ENCODE data around the gene SPATA1. TPM values are rescaled to one million over a fixed set of nuclear protein-coding genes. Genes with fewer than 3 reads are reported as not detected.

Gene SPATA1
- total RNA-seq, 1 experiment from 2014 or later = 0.85 TPM

DNA sequence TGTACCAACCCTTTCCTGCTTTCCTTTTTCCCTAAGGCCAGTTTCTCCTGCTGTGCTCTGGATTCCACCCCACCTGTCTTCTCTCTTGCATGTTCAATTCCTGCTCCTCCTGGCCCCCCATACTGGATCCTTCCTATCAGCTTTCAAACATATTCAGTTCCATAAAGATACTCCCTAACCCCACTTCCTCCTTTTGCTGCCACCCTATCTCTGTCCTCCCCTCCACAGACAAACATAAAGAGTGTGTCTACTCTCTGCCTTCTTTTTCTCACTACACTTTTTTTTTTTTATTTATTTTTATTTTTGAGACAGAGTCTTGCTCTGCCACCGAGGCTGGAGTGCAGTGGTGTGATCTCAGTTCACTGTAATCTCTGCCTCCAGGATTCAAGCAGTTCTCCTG is 44.1 kb upstream of the SPATA1 start:
- no peak overlapping the region for H3K4me3 Mint-ChIP-seq
- H3K4me1 Mint-ChIP-seq = no peaks in the 10 kb centered on the region
- no peaks in the 10 kb centered on the region for H3K36me3 Mint-ChIP-seq
- ChIA-PET POLR2A (no interaction called here), CTCF (interaction anchor here (1.3 kb wide), 1 partner anchor 98 kb away, joined by 3 read pairs; no protein-coding TSS in a partner anchor)
- peaks cover 54% of the 10 kb centered on the region for H3K27me3 Mint-ChIP-seq (ENCODE audit: low read depth)
- no peak overlapping the region for H3K27ac Mint-ChIP-seq
- ATAC-seq (no peak), DNase-seq (ENCODE audit: low spot score) (no peak)
- TF ChIP-seq ELF4 (CRISPR knock-in tag; IDR thresholded peaks at IDR 0.05; ENCODE audit: low read depth) (no peak), ZNF138 (CRISPR knock-in tag; conservative IDR thresholded peaks at IDR 0.05) (no peak), ZNF121 (CRISPR knock-in tag; IDR thresholded peaks at IDR 0.05) (no peak), ZNF317 (CRISPR knock-in tag; IDR thresholded peaks at IDR 0.05; ENCODE audit: borderline replicate concordance, low read depth) (no peak), RELA (CRISPR knock-in tag; IDR thresholded peaks at IDR 0.05; ENCODE audit: borderline replicate concordance) (no peak), NR2C2 (CRISPR knock-in tag; IDR thresholded peaks at IDR 0.05) (no peak), SOX15 (CRISPR knock-in tag; IDR thresholded peaks at IDR 0.05) (no peak), ZNF396 (CRISPR knock-in tag; IDR thresholded peaks at IDR 0.05; ENCODE audit: borderline replicate concordance) (no peak)
- TF ChIP-seq, protein P1, sequence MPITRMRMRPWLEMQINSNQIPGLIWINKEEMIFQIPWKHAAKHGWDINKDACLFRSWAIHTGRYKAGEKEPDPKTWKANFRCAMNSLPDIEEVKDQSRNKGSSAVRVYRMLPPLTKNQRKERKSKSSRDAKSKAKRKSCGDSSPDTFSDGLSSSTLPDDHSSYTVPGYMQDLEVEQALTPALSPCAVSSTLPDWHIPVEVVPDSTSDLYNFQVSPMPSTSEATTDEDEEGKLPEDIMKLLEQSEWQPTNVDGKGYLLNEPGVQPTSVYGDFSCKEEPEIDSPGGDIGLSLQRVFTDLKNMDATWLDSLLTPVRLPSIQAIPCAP (CRISPR knock-in tag; IDR thresholded peaks at IDR 0.05) = no peak
- TF ChIP-seq, protein P2, sequence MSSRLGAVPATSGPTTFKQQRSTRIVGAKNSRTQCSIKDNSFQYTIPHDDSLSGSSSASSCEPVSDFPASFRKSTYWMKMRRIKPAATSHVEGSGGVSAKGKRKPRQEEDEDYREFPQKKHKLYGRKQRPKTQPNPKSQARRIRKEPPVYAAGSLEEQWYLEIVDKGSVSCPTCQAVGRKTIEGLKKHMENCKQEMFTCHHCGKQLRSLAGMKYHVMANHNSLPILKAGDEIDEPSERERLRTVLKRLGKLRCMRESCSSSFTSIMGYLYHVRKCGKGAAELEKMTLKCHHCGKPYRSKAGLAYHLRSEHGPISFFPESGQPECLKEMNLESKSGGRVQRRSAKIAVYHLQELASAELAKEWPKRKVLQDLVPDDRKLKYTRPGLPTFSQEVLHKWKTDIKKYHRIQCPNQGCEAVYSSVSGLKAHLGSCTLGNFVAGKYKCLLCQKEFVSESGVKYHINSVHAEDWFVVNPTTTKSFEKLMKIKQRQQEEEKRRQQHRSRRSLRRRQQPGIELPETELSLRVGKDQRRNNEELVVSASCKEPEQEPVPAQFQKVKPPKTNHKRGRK (CRISPR knock-in tag; IDR thresholded peaks at IDR 0.05; ENCODE audit: borderline replicate concordance) = no peak
- TF ChIP-seq, protein P3, sequence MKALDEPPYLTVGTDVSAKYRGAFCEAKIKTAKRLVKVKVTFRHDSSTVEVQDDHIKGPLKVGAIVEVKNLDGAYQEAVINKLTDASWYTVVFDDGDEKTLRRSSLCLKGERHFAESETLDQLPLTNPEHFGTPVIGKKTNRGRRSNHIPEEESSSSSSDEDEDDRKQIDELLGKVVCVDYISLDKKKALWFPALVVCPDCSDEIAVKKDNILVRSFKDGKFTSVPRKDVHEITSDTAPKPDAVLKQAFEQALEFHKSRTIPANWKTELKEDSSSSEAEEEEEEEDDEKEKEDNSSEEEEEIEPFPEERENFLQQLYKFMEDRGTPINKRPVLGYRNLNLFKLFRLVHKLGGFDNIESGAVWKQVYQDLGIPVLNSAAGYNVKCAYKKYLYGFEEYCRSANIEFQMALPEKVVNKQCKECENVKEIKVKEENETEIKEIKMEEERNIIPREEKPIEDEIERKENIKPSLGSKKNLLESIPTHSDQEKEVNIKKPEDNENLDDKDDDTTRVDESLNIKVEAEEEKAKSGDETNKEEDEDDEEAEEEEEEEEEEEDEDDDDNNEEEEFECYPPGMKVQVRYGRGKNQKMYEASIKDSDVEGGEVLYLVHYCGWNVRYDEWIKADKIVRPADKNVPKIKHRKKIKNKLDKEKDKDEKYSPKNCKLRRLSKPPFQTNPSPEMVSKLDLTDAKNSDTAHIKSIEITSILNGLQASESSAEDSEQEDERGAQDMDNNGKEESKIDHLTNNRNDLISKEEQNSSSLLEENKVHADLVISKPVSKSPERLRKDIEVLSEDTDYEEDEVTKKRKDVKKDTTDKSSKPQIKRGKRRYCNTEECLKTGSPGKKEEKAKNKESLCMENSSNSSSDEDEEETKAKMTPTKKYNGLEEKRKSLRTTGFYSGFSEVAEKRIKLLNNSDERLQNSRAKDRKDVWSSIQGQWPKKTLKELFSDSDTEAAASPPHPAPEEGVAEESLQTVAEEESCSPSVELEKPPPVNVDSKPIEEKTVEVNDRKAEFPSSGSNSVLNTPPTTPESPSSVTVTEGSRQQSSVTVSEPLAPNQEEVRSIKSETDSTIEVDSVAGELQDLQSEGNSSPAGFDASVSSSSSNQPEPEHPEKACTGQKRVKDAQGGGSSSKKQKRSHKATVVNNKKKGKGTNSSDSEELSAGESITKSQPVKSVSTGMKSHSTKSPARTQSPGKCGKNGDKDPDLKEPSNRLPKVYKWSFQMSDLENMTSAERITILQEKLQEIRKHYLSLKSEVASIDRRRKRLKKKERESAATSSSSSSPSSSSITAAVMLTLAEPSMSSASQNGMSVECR (CRISPR knock-in tag; IDR thresholded peaks at IDR 0.05; ENCODE audit: borderline replicate concordance) = no peak
- TF ChIP-seq, protein P4, sequence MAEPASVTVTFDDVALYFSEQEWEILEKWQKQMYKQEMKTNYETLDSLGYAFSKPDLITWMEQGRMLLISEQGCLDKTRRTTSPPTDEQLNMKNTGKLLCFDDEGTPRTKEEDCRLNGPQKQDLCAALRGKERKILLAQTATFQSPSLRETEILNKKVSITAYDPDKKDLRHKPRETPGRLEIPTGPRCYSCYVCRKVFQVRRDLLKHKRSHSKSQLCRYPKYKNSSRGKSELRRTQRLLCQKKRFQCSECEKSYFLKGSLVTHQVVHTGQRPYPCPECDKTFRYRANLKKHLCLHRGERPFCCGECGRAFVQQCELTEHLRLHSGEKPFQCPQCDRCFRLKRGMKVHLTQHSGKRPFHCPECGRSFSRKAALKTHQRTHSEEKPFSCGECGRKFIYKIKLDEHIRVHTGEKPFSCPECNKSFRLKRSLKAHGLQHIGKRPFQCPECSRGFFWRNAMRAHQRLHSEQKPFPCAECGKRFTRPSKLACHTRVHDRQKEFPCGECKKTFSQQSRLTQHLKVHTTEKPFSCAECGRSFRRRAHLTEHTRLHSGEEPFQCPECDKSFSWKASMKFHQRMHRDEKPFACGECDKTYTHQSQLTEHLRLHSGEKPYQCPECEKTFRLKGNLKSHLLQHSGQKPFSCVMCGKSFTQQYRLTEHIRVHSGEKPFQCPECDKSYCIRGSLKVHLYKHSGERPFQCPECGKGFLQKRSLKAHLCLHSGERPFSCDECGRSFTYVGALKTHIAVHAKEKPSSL (CRISPR knock-in tag; conservative IDR thresholded peaks at IDR 0.05) = no peak
- no peaks in the 10 kb centered on the region for H3K9me3 Mint-ChIP-seq

DNA sequence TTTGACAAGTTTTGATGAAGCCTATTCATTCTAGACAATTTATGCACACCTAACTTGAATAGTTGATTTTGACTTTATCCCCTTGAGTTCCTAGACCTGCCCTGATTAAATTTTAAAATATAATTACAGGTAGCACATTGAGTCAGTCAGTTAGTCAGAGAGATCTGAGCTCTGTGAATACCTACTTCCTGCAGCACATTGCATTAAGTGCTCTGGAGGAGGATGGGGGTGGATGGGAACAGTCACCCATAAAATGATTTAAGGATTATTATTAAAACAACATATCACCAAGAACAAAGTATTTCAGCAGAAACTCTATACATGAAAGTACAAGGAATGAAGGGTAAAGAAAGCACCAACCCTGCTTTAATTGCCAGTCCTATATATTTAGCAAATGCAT is 38.9 kb upstream of the SPATA1 start:
- Mint-ChIP-seq H3K4me3 (no peak overlapping the region), H3K4me1 (no peaks in the 10 kb centered on the region), H3K9me3 (no peaks in the 10 kb centered on the region), H3K27ac (no peak overlapping the region), H3K36me3 (no peaks in the 10 kb centered on the region), H3K27me3 (ENCODE audit: low read depth) (peaks cover 74% of the 10 kb centered on the region)
- TF ChIP-seq FOXP1 (CRISPR knock-in tag; IDR thresholded peaks at IDR 0.05; ENCODE audit: borderline replicate concordance) (no peak), OVOL2 (CRISPR knock-in tag; IDR thresholded peaks at IDR 0.05; ENCODE audit: borderline replicate concordance) (no peak), NR2C2 (CRISPR knock-in tag; IDR thresholded peaks at IDR 0.05) (no peak), MXD4 (CRISPR knock-in tag; IDR thresholded peaks at IDR 0.05; ENCODE audit: borderline replicate concordance) (no peak), ZNF263 (CRISPR knock-in tag; IDR thresholded peaks at IDR 0.05; ENCODE audit: low read depth) (no peak)
- TF ChIP-seq, protein P2 (CRISPR knock-in tag; IDR thresholded peaks at IDR 0.05; ENCODE audit: borderline replicate concordance) = no peak
- TF ChIP-seq, protein P5, sequence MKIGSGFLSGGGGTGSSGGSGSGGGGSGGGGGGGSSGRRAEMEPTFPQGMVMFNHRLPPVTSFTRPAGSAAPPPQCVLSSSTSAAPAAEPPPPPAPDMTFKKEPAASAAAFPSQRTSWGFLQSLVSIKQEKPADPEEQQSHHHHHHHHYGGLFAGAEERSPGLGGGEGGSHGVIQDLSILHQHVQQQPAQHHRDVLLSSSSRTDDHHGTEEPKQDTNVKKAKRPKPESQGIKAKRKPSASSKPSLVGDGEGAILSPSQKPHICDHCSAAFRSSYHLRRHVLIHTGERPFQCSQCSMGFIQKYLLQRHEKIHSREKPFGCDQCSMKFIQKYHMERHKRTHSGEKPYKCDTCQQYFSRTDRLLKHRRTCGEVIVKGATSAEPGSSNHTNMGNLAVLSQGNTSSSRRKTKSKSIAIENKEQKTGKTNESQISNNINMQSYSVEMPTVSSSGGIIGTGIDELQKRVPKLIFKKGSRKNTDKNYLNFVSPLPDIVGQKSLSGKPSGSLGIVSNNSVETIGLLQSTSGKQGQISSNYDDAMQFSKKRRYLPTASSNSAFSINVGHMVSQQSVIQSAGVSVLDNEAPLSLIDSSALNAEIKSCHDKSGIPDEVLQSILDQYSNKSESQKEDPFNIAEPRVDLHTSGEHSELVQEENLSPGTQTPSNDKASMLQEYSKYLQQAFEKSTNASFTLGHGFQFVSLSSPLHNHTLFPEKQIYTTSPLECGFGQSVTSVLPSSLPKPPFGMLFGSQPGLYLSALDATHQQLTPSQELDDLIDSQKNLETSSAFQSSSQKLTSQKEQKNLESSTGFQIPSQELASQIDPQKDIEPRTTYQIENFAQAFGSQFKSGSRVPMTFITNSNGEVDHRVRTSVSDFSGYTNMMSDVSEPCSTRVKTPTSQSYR (CRISPR knock-in tag; IDR thresholded peaks at IDR 0.05) = no peak
- CTCF ChIA-PET = no interaction called here
- no peak for DNase-seq (ENCODE audit: low spot score)
- no peak for ATAC-seq
- POLR2A ChIA-PET = no interaction called here
